ENCODE results near the gene SF1. TPM values are rescaled to one million over a fixed set of nuclear protein-coding genes. Genes with fewer than 3 reads are reported as not detected.
A peak's percentile ranks its signal among the peaks of the same experiment; 100 is the strongest.

SF1 gene
- total RNA-seq, 1 donor from 2014 or later: 500 TPM

DNA sequence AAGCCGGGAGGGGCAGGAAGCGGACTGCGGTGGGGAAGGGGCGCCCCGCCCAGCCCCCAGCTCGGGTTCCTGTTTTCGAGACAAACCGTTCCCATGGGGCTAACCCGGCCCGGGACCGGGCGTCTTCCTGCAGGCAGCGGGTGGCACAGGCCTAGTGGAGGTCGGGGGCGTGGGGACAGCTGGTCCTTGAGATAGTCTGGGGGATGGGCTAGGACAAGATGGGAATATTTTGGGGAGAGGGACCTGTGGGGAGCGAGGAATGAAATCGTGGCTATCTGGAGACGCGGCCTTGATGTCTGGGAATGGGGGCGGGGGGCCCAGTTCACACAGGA, 33.2 kb downstream of the SF1 start:
- TF ChIP-seq, protein P1, sequence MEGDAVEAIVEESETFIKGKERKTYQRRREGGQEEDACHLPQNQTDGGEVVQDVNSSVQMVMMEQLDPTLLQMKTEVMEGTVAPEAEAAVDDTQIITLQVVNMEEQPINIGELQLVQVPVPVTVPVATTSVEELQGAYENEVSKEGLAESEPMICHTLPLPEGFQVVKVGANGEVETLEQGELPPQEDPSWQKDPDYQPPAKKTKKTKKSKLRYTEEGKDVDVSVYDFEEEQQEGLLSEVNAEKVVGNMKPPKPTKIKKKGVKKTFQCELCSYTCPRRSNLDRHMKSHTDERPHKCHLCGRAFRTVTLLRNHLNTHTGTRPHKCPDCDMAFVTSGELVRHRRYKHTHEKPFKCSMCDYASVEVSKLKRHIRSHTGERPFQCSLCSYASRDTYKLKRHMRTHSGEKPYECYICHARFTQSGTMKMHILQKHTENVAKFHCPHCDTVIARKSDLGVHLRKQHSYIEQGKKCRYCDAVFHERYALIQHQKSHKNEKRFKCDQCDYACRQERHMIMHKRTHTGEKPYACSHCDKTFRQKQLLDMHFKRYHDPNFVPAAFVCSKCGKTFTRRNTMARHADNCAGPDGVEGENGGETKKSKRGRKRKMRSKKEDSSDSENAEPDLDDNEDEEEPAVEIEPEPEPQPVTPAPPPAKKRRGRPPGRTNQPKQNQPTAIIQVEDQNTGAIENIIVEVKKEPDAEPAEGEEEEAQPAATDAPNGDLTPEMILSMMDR (IDR thresholded peaks at IDR 0.05; ENCODE audit: unreplicated experiment): no peak
- H3K36me3 Mint-ChIP-seq (ENCODE audit: insufficient read depth): peaks cover 2% of the 10 kb centered on the region
- H3K27me3 Mint-ChIP-seq: peaks cover 60% of the 10 kb centered on the region
- H3K9me3 Mint-ChIP-seq (ENCODE audit: low read depth): no peaks in the 10 kb centered on the region
- H3K4me3 Mint-ChIP-seq (ENCODE audit: low read depth): peak overlapping the region; percentile 63
- peaks cover 8% of the 10 kb centered on the region for H3K4me1 Mint-ChIP-seq (ENCODE audit: low read depth)
- no peak overlapping the region for H3K27ac Mint-ChIP-seq
- DNase-seq (ENCODE audit: low spot score, unreplicated experiment): no peak

DNA sequence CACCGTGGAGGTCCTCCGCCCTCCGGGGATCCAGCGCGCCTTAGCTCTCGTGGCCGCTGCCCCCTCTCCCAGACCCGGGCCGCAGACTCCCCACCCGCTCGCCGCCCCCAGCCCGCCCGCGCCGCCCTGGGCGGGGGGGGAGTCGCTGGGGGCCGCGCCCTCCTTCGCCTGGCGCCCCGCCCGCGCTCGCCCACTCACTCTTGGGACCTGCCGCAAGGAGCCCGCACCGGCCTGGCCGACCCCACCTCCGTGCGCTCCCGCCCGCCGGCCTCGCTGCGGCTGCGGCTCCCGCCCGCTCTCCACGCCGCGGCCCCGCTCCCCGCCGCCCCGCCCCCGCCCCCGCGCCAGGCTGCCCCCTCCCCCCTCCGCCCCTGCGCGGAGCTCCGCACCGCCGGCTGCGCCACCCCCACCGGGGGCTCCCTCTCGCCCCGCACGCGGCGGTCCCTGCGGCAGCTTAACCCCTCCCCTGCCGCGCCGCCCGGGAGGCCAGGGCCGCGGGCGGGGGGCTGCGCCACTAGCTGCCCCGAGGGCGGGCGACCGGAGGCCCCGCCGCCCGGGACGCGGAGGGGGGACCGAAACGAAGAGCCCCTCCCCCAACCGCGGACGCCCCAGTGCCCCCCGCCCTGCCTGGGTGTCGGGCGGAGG, 33.7 kb downstream of the SF1 start:
- H3K4me1 Mint-ChIP-seq (ENCODE audit: low read depth): peaks cover 8% of the 10 kb centered on the region
- H3K27ac Mint-ChIP-seq: no peak overlapping the region
- TF ChIP-seq, protein P1 (IDR thresholded peaks at IDR 0.05; ENCODE audit: unreplicated experiment): no peak
- H3K4me3 Mint-ChIP-seq (ENCODE audit: low read depth): no peak overlapping the region
- DNase-seq (ENCODE audit: low spot score, unreplicated experiment): no peak
- H3K27me3 Mint-ChIP-seq: peaks cover 63% of the 10 kb centered on the region
- no peaks in the 10 kb centered on the region for H3K36me3 Mint-ChIP-seq (ENCODE audit: insufficient read depth)
- no peaks in the 10 kb centered on the region for H3K9me3 Mint-ChIP-seq (ENCODE audit: low read depth)

DNA sequence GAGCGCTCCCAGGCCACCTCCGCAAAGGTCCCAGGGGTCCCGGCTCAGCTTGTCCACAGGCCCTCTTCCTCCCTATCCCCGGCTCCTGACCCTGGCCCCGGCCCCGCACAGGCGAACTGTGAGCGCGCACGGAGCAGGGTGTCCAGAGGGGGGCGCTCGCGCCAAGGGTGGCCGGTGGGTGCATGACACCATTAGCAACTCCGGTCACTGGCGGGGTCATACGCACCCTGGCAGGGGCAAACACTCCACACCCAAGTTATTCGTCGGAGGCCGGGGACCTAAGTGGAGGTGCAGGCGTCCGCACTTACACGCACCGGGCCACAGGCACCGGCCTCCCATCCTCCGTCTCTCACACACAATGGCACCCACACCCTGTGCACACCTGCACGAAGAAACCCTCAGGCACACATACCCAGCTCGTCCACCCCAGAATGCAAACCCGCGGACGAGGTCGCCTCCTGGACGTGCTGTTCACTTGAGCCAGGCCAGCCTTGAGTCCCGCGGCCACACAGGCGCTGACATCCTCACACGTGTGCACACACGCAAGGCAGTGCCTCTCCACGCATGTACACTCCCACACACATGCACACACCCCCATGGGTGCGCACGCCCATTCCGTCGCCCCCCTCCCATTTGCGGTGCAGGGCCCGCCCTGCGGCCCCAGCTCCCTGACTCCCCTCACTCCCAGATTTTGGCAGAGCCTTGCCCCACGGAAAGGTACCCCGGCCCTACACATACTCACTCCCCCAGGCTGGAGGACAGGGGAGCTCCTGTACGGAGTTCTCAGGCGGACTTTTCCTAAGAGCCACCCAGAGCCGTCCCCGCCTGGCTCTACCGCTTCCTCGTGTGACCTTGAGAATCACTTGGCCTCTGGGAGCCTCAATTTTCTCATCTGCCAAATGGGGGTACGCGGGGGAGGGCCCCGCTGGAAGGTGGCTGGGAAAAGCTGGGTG, 34.5 kb downstream of the SF1 start, which contains the start of gene RASGRP2:
TSS of gene RASGRP2 (minus strand) at position 552 of the 953 bp plus-strand sequence. CDS start 1,276 bp downstream, outside the sequence.
- H3K9me3 Mint-ChIP-seq (ENCODE audit: low read depth): no peaks in the 10 kb centered on the region
- H3K27me3 Mint-ChIP-seq: peaks cover 70% of the 10 kb centered on the region
- H3K36me3 Mint-ChIP-seq (ENCODE audit: insufficient read depth): no peaks in the 10 kb centered on the region
- TF ChIP-seq, protein P1 (IDR thresholded peaks at IDR 0.05; ENCODE audit: unreplicated experiment): peak; percentile 53
- DNase-seq (ENCODE audit: low spot score, unreplicated experiment): no peak
- peaks cover 8% of the 10 kb centered on the region for H3K4me1 Mint-ChIP-seq (ENCODE audit: low read depth)
- H3K27ac Mint-ChIP-seq: no peak within 1 kb of the TSS
- peak within 1 kb of the TSS; percentile 41 for H3K4me3 Mint-ChIP-seq (ENCODE audit: low read depth)

DNA sequence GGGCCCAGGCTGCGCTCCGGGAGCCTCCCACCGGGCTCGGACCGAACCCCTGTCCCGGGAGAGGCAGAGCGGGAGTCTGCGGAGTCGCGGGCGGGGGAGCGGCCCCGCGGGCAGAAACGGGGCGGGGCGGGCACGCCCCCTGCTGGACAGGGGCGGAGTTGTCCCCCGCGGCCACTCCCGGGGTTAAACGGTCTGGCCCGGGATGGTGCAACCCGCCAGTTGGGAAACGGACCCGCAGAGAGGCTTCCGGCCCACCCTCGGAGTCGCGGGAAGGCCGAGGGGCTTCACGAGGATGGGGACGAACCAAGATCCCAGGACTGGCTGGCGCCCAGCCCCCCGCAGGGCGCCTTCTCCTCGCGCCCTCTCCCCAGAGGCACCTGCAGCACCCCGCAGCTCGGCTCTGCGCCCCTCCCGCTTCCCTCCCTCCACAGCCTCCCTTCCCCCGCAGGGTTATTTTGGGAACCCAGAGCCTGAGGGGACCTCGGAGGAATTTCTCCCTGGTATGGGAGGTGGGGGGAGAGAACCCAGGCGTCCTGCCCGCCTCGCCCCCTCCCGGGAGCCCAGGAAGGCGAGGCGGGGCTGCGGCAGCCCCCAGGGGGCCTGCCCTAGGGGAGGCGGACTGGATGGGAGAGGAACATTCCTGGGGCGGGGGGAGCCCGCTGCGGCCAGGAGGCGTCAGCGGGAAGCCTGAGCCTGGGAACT, 35.3 kb downstream of the SF1 start:
- H3K36me3 Mint-ChIP-seq (ENCODE audit: insufficient read depth): no peaks in the 10 kb centered on the region
- H3K9me3 Mint-ChIP-seq (ENCODE audit: low read depth): no peaks in the 10 kb centered on the region
- peak; percentile 55 for DNase-seq (ENCODE audit: low spot score, unreplicated experiment)
- no peak overlapping the region for H3K27ac Mint-ChIP-seq
- no peak overlapping the region for H3K4me3 Mint-ChIP-seq (ENCODE audit: low read depth)
- H3K4me1 Mint-ChIP-seq (ENCODE audit: low read depth): peaks cover 8% of the 10 kb centered on the region
- TF ChIP-seq, protein P1 (IDR thresholded peaks at IDR 0.05; ENCODE audit: unreplicated experiment): peak; percentile 81
- H3K27me3 Mint-ChIP-seq: peaks cover 68% of the 10 kb centered on the region

Measured in progenitor cell of endocrine pancreas (in vitro differentiated cells).